ENCODE results near the gene MTF2. TPM values are rescaled to one million over a fixed set of nuclear protein-coding genes. Genes with fewer than 3 reads are reported as not detected.
A peak's percentile ranks its signal among the peaks of the same experiment; 100 is the strongest.

The MTF2 gene
- polyA plus RNA-seq, 1 donor (not counting 4 experiments of a cell fraction or from before 2014, with no cell fraction given) = 24.8 TPM

- FAIRE-seq (peak; percentile 34), DNase-seq (ENCODE audit: low read depth, low spot score) (no peak)
- TF ChIP-seq CTCF (optimal IDR thresholded peaks at IDR 0.05 in 1 of 3, IDR thresholded peaks at IDR 0.05 in 1 of 3, conservative IDR thresholded peaks at IDR 0.05 in 1 of 3; ENCODE audit: extremely low read depth in 1 of 3, insufficient read depth in 2 of 3, low read length in 3 of 3) (no peak), EZH2 (IDR thresholded peaks at IDR 0.05; ENCODE audit: low read length) (no peak)
- Histone ChIP-seq H3K79me2 (ENCODE audit: control insufficient read depth, insufficient read depth, low read length) (no peaks in the 10 kb centered on the region), H3K27ac (ENCODE audit: control insufficient read depth, insufficient read depth, low read length) (no peak overlapping the region), H3K4me1 (ENCODE audit: control insufficient read depth, extremely low read depth, insufficient read depth, low read length) (peaks cover 6% of the 10 kb centered on the region), H3K9me3 (ENCODE audit: control insufficient read depth, low read depth, low read length) (no peaks in the 10 kb centered on the region), H3K4me3 (ENCODE audit: control insufficient read depth in 2 of 3, extremely low read depth in 1 of 3, insufficient read depth in 2 of 3, low read depth in 1 of 3, low read length in 3 of 3) (no peak overlapping the region), H2AFZ (ENCODE audit: control insufficient read depth, low read length) (no peak overlapping the region), H4K20me1 (ENCODE audit: control insufficient read depth, extremely low read depth, insufficient read depth, low read length) (no peaks in the 10 kb centered on the region), H3K27me3 (ENCODE audit: control insufficient read depth, extremely low read depth, insufficient read depth, low read length) (no peaks in the 10 kb centered on the region), H3K9ac (ENCODE audit: control insufficient read depth, extremely low read depth, insufficient read depth, low read length) (no peak overlapping the region), H3K36me3 (ENCODE audit: control insufficient read depth in 2 of 2, extremely low read depth in 1 of 2, insufficient read depth in 2 of 2, low read length in 2 of 2) (peaks cover 2 to 21% of the 10 kb centered on the region in 2 experiments), H3K4me2 (ENCODE audit: control insufficient read depth, extremely low read depth, insufficient read depth, low read depth, low read length) (no peak overlapping the region), H3K9me1 (ENCODE audit: control insufficient read depth, extremely low read depth, insufficient read depth, low read length) (no peaks in the 10 kb centered on the region)
- dilution Hi-C loops (cut with MboI; ENCODE audit: extremely low pct_ligation_motif_present, low sequenced_read_pairs) = no loop called here
Observed at GRCh38 chr1:93137604-93138292, 58.7 kb downstream of the MTF2 start.

- Histone ChIP-seq H3K79me2 (ENCODE audit: control insufficient read depth, insufficient read depth, low read length) (no peaks in the 10 kb centered on the region), H3K4me1 (ENCODE audit: control insufficient read depth, extremely low read depth, insufficient read depth, low read length) (peaks cover 12% of the 10 kb centered on the region), H3K9me1 (ENCODE audit: control insufficient read depth, extremely low read depth, insufficient read depth, low read length) (no peaks in the 10 kb centered on the region), H3K27ac (ENCODE audit: control insufficient read depth, insufficient read depth, low read length) (no peak overlapping the region), H3K4me2 (ENCODE audit: control insufficient read depth, extremely low read depth, insufficient read depth, low read depth, low read length) (no peak overlapping the region), H2AFZ (ENCODE audit: control insufficient read depth, low read length) (no peak overlapping the region), H3K27me3 (ENCODE audit: control insufficient read depth, extremely low read depth, insufficient read depth, low read length) (no peaks in the 10 kb centered on the region), H3K9ac (ENCODE audit: control insufficient read depth, extremely low read depth, insufficient read depth, low read length) (no peak overlapping the region), H3K36me3 (ENCODE audit: control insufficient read depth in 2 of 2, extremely low read depth in 1 of 2, insufficient read depth in 2 of 2, low read length in 2 of 2) (peaks cover 2 to 15% of the 10 kb centered on the region in 2 experiments), H4K20me1 (ENCODE audit: control insufficient read depth, extremely low read depth, insufficient read depth, low read length) (no peaks in the 10 kb centered on the region), H3K9me3 (ENCODE audit: control insufficient read depth, low read depth, low read length) (no peaks in the 10 kb centered on the region), H3K4me3 (ENCODE audit: control insufficient read depth in 2 of 3, extremely low read depth in 1 of 3, insufficient read depth in 2 of 3, low read depth in 1 of 3, low read length in 3 of 3) (no peak overlapping the region)
- no peak for DNase-seq (ENCODE audit: low read depth, low spot score)
- dilution Hi-C loops (cut with MboI; ENCODE audit: extremely low pct_ligation_motif_present, low sequenced_read_pairs) = no loop called here
- TF ChIP-seq EZH2 (IDR thresholded peaks at IDR 0.05; ENCODE audit: low read length) (no peak), CTCF (optimal IDR thresholded peaks at IDR 0.05 in 1 of 3, IDR thresholded peaks at IDR 0.05 in 1 of 3, conservative IDR thresholded peaks at IDR 0.05 in 1 of 3; ENCODE audit: extremely low read depth in 1 of 3, insufficient read depth in 2 of 3, low read length in 3 of 3) (no peak)
- FAIRE-seq = no peak
Observed at GRCh38 chr1:93140106-93140505, 61.0 kb downstream of the MTF2 start.

All from keratinocyte (primary cell).